NCI-H1105 treated with DMSO at 0.1 percent for 48 hours (cell line): ENCODE measurements around the gene ZNF526.

ENCODE experiments used
- DNase-seq: peaks from one replicate; lab custom pipeline; 2025; lab: John Stamatoyannopoulos, UW

The ZNF526 gene

GRCh38 chr19:42224940-42225717 is 5.0 kb downstream of the ZNF526 start:
- no peak for DNase-seq

- no peak for DNase-seq
Measured at GRCh38 chr19:42225718-42226292, 5.7 kb downstream of the ZNF526 start.

- DNase-seq: no peak
Measured at GRCh38 chr19:42226886-42227285, 6.8 kb downstream of the ZNF526 start.

- no peak for DNase-seq
Measured at GRCh38 chr19:42228641-42229040, 8.5 kb downstream of the ZNF526 start.

GRCh38 chr19:42229301-42229854 is 9.3 kb downstream of the ZNF526 start:
- no peak for DNase-seq

- no peak for DNase-seq
Measured at GRCh38 chr19:42229855-42230351, 9.8 kb downstream of the ZNF526 start.

GRCh38 chr19:42230571-42230970 is 10.5 kb downstream of the ZNF526 start:
- DNase-seq: no peak

- no peak for DNase-seq
Measured at GRCh38 chr19:42232435-42232834, 12.3 kb downstream of the ZNF526 start.

- DNase-seq: no peak
Measured at GRCh38 chr19:42233106-42233505, 13.0 kb downstream of the ZNF526 start.

- no peak for DNase-seq
Measured at GRCh38 chr19:42233678-42234292, 13.7 kb downstream of the ZNF526 start.

GRCh38 chr19:42234364-42234763 is 14.3 kb downstream of the ZNF526 start:
- DNase-seq: no peak

GRCh38 chr19:42235181-42235580 is 15.1 kb downstream of the ZNF526 start:
- no peak for DNase-seq

GRCh38 chr19:42239544-42240220 is 19.6 kb downstream of the ZNF526 start:
- DNase-seq: no peak

GRCh38 chr19:42241279-42241678 is 21.2 kb downstream of the ZNF526 start:
- no peak for DNase-seq

- no peak for DNase-seq
Measured at GRCh38 chr19:42242069-42242511, 22.0 kb downstream of the ZNF526 start.

- DNase-seq: peak; percentile 100
Measured at GRCh38 chr19:42242512-42243409, 22.6 kb downstream of the ZNF526 start, which contains the start of gene GSK3A. TSS of gene GSK3A (minus strand) at chr19:42242602. CDS start at chr19:42242465, 137 bp downstream.

- DNase-seq: peak; percentile 96
Measured at GRCh38 chr19:42244347-42245220, 24.5 kb downstream of the ZNF526 start.

- no peak for DNase-seq
Measured at GRCh38 chr19:42245231-42245630, 25.1 kb downstream of the ZNF526 start.

- no peak for DNase-seq
Measured at GRCh38 chr19:42246143-42246921, 26.2 kb downstream of the ZNF526 start.
